GM23248 (cell line): Measurements from ENCODE around the gene MINK1. TPM values are rescaled to one million over a fixed set of nuclear protein-coding genes. Genes with fewer than 3 reads are reported as not detected.
"Not testable (repeated sequence)": the region's sequence is repeated elsewhere in the genome, so short reads cannot be mapped to it uniquely, and the experiment has no call there.

Experiments
- DNase-seq: peaks from one replicate; pipeline ENCODE4 v3.0.0-alpha.2; 2015
- H2AFZ ChIP-seq: fragments of 200-600 bp; sonication (generic); 2 replicates; pipeline ENCODE4 v1.6.1; 2016; ENCODE audit warnings: antibody characterized with exemption
- H3F3A ChIP-seq: fragments of 200-600 bp; sonication (generic); 2 replicates; pipeline ENCODE4 v1.6.1; 2016; ENCODE audit warnings: mild to moderate bottlenecking, antibody characterized with exemption, mixed run types; ENCODE audit not compliant: insufficient read depth
- H3K27ac ChIP-seq: fragments of 200-600 bp; sonication (generic); 2 replicates; pipeline ENCODE4 v1.5.1; 2016; ENCODE audit warnings: mild to moderate bottlenecking
- H3K27me3 ChIP-seq: fragments of 200-600 bp; sonication (generic); replicated peaks from 2 replicates; pipeline ENCODE4 v1.6.1; 2016; ENCODE audit warnings: mild to moderate bottlenecking; ENCODE audit not compliant: insufficient read depth
- H3K36me3 ChIP-seq: fragments of 200-600 bp; sonication (generic); 2 replicates; pipeline ENCODE4 v1.6.1; 2016; ENCODE audit warnings: low read depth, mild to moderate bottlenecking
- H3K4me1 ChIP-seq: fragments of 200-600 bp; sonication (generic); 2 replicates; pipeline ENCODE4 v1.6.1; 2016; ENCODE audit warnings: mild to moderate bottlenecking; ENCODE audit not compliant: insufficient read depth
- H3K4me2 ChIP-seq: fragments of 200-600 bp; sonication (generic); one replicate; pipeline ENCODE4 v1.6.1; 2016; ENCODE audit warnings: mild to moderate bottlenecking; ENCODE audit not compliant: unreplicated experiment
- H3K4me3 ChIP-seq: fragments of 200-600 bp; sonication (generic); 2 replicates; pipeline ENCODE4 v1.5.1; 2016; ENCODE audit warnings: mild to moderate bottlenecking
- H3K79me2 ChIP-seq: fragments of 200-600 bp; sonication (generic); 2 replicates; pipeline ENCODE4 v1.6.1; 2016; ENCODE audit warnings: mild to moderate bottlenecking; ENCODE audit not compliant: insufficient read depth
- H3K9ac ChIP-seq: fragments of 200-600 bp; sonication (generic); 2 replicates; pipeline ENCODE4 v1.6.1; 2016; ENCODE audit warnings: mild to moderate bottlenecking
- H3K9me2 ChIP-seq: fragments of 200-600 bp; sonication (generic); 2 replicates; pipeline ENCODE4 v1.6.1; 2016; ENCODE audit warnings: mixed run types, mild to moderate bottlenecking, moderate library complexity; ENCODE audit not compliant: insufficient read depth
- H3K9me3 ChIP-seq: fragments of 200-600 bp; sonication (generic); one replicate; pipeline ENCODE4 v1.6.1; 2017; ENCODE audit warnings: low read depth
- H4K20me1 ChIP-seq: fragments of 200-600 bp; sonication (generic); 2 replicates; pipeline ENCODE4 v1.6.0; 2016; ENCODE audit not compliant: insufficient read depth
- EZH2 ChIP-seq: fragments of 200-600 bp; sonication (generic); IDR thresholded peaks from 2 replicates; pipeline ENCODE4 v1.6.1; 2018; ENCODE audit warnings: antibody characterized with exemption, mild to moderate bottlenecking; ENCODE audit not compliant: insufficient read depth, poor library complexity, severe bottlenecking
- EZH2phosphoT487 ChIP-seq: fragments of 200-600 bp; sonication (generic); IDR thresholded peaks from 2 replicates; pipeline ENCODE4 v1.6.1; 2018; ENCODE audit warnings: antibody characterized with exemption, moderate library complexity, mild to moderate bottlenecking, low read depth; ENCODE audit not compliant: insufficient read depth
- WGBS, 2 experiments: methylation state at CpG; one replicate each; pipeline ENCODE4 v1.1.6; 2015 to 2017; ENCODE audit warnings: low lambda C conversion rate in 2 of 2, low coverage in 1 of 2; ENCODE audit errors: missing lambda C conversion rate in 2 of 2; 5-methylcytosine and 5-hydroxymethylcytosine counted together
- in situ Hi-C: fragments of 300-500 bp; cut with MboI; formaldehyde crosslinking; loops from 2 replicates; pipeline ENCODE4 v1.15.0; 2020
- polyA plus RNA-seq: library from polyadenylated mRNA; unstranded; fragments of >200 nt; fragmentation: Nextera tagmentation; extraction: Ambion mirVana; gene quantifications from 2 replicates; pipeline ENCODE4 v1.2.1, GENCODE V29; 2016
- total RNA-seq: library from RNA; depleted of rRNA; stranded (reverse); fragments of >200 nt; shearing (Covaris generic); gene quantifications from 2 replicates; pipeline ENCODE4 v1.2.3, GENCODE V29; 2014

Gene MINK1
- total and polyA plus RNA-seq, 2 experiments from 2014 or later: 21.0 to 34.5 TPM

DNA sequence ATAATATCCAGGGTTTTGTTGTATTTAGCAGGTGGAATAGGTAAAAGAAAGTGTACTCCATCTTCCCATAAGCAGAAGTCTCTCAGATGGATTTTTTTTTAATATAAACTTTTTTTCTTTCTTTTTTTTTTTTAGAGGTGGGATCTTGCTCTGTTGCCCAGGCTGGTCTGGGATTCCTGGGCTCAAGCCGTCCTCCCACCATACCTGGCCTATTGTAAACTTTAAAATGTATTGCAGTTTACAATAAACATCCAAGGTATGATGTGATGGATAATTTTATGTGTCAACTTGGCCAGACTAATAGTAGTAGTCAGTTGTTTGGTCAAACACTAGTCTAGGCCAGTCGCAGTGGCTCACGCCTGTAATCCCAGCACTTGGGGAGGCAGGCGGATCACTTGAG is 88.2 kb downstream of the MINK1 start:
- H3K27me3 ChIP-seq: no peaks in the 10 kb centered on the region
- H3K9me2 ChIP-seq: no peaks in the 10 kb centered on the region
- H3K27ac ChIP-seq: no peak overlapping the region
- no peaks in the 10 kb centered on the region for H3K9me3 ChIP-seq
- TF ChIP-seq EZH2 (no peak), EZH2phosphoT487 (no peak)
- no peak overlapping the region for H2AFZ ChIP-seq
- 72 to 81% methylated on average over 4 of the region's 4 CpGs for WGBS, 2 experiments
- in situ Hi-C loops: no loop called here
- H4K20me1 ChIP-seq: no peaks in the 10 kb centered on the region
- H3K4me2 ChIP-seq: no peak overlapping the region
- H3K9ac ChIP-seq: no peak overlapping the region
- no peaks in the 10 kb centered on the region for H3K79me2 ChIP-seq
- no peaks in the 10 kb centered on the region for H3K36me3 ChIP-seq
- no peak overlapping the region for H3K4me3 ChIP-seq
- DNase-seq: no peak
- H3F3A ChIP-seq: 0 out of 2 replicates have a peak, but pooled peaks cover 7% of the 10 kb centered on the region
- H3K4me1 ChIP-seq: peaks cover 14% of the 10 kb centered on the region

DNA sequence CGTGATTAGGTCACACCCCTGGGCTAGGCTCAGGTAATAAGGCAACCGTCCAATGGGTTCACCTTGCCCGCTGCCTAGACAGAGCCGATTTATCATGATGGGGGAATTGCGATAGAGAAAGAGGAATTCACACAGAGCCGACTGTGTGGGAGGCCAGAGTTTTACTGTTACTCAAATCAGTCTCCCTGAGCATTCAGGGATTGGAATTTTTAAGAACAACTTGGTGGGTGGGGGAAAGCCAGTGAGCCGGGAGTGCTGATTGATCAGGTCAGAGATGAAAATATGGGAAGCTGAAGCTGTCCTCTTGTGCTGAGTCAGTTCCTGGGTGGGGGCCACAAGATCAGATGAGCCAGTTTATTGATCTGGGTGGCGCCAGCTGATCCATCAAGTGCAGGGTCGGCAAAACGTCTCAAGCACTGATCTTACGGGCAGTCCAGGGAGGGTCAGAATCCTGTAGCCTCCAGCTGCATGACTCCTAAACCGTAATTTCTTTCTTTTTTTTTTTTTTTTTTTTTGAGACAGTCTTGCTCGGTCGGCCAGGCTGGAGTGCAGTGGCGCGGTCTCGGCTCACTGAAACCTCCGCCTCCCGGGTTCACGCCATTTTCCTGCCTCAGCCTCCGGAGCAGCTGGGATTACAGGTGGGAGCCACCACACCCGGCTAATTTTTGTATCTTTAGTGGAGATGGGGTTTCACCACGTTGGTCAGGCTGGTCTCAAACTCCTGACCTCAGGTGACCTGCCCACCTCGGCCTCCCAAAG is 93.6 kb downstream of the MINK1 start:
- DNase-seq, H3K9ac ChIP-seq, in situ Hi-C loops, H3K9me3 ChIP-seq, H3K4me1 ChIP-seq, H3K27me3 ChIP-seq, H3K79me2 ChIP-seq, H3K4me3 ChIP-seq, H4K20me1 ChIP-seq, H3K4me2 ChIP-seq, H3K9me2 ChIP-seq, H3K36me3 ChIP-seq, H2AFZ ChIP-seq, H3F3A ChIP-seq, H3K27ac ChIP-seq: not testable (repeated sequence)
- WGBS, 2 experiments: 88 to 91% methylated on average over 14 to 24 of the region's 24 CpGs

DNA sequence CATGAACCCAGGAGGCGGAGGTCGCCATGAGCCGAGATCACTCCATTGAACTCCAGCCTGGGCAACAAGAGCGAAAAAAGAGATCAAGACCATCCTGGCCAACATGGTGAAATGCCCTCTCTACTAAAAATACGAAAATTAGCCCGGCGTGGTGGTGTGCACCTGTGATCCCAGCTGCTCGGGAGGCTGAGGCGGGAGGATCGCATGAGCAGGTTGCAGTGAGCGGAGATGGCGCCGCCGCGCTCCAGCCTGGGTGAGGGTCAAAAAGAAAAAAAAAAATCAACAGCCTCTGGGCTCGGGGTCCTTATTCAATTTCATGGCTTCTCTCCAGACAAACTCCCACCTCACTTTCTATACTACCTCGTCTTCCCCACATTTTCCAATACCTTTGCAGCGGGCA is 95.7 kb downstream of the MINK1 start:
- DNase-seq: no peak
- Histone ChIP-seq H3K4me3 (no peak overlapping the region), H3K4me1 (no peaks in the 10 kb centered on the region), H3K9me3 (no peaks in the 10 kb centered on the region), H3K9ac (no peak overlapping the region), H4K20me1 (no peaks in the 10 kb centered on the region), H3K27ac (no peak overlapping the region), H3K9me2 (no peaks in the 10 kb centered on the region), H2AFZ (no peak overlapping the region), H3K27me3 (no peaks in the 10 kb centered on the region), H3F3A (no peaks in the 10 kb centered on the region), H3K36me3 (no peaks in the 10 kb centered on the region), H3K4me2 (no peak overlapping the region), H3K79me2 (no peaks in the 10 kb centered on the region)
- in situ Hi-C loops: no loop called here
- TF ChIP-seq EZH2: no peak
- WGBS, 2 experiments: 96 to 98% methylated on average over 18 of the region's 18 CpGs

DNA sequence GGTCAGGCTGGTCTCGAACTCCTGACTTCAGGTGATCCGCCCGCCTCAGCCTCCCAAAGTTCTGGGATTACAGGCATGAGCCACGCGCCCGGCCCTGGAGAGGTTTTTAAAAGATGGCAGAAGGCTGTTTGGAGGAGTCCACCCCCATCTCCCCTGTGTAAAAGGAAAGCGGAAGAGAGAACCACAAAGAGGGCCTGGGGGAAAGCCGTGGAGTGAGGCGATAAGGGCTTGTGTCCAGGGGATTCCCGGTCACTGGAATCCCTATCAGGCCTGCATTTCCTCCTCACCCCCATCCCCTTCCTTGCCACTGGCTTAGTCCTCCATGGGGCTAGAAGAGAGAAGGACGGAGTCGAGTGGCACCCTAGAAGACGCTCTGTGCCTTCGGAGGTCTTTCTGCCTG is 98.8 kb downstream of the MINK1 start, which contains the start of gene GP1BA:
TSS of gene GP1BA (plus strand) at position 315 of the 400 bp plus-strand sequence. CDS start 328 bp downstream, outside the sequence.
- no peaks in the 10 kb centered on the region for H3K4me1 ChIP-seq
- no peaks in the 10 kb centered on the region for H3K36me3 ChIP-seq
- H2AFZ ChIP-seq: no peak within 1 kb of the TSS
- no peaks in the 10 kb centered on the region for H3K9me2 ChIP-seq
- no peak within 1 kb of the TSS for H3K4me3 ChIP-seq
- H3F3A ChIP-seq: no peaks in the 10 kb centered on the region
- WGBS, 2 experiments: 98% methylated on average over 13 to 14 of the region's 14 CpGs
- H3K27ac ChIP-seq: no peak within 1 kb of the TSS
- TF ChIP-seq EZH2phosphoT487 (no peak), EZH2 (no peak)
- H3K4me2 ChIP-seq: no peak within 1 kb of the TSS
- H4K20me1 ChIP-seq: no peaks in the 10 kb centered on the region
- H3K9me3 ChIP-seq: no peaks in the 10 kb centered on the region
- H3K27me3 ChIP-seq: no peaks in the 10 kb centered on the region
- H3K9ac ChIP-seq: no peak within 1 kb of the TSS
- no peak for DNase-seq
- in situ Hi-C loops: no loop called here
- no peaks in the 10 kb centered on the region for H3K79me2 ChIP-seq

DNA sequence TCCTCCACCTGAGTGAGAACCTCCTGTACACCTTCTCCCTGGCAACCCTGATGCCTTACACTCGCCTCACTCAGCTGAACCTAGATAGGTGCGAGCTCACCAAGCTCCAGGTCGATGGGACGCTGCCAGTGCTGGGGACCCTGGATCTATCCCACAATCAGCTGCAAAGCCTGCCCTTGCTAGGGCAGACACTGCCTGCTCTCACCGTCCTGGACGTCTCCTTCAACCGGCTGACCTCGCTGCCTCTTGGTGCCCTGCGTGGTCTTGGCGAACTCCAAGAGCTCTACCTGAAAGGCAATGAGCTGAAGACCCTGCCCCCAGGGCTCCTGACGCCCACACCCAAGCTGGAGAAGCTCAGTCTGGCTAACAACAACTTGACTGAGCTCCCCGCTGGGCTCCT is 99.6 kb downstream of the MINK1 start:
- Histone ChIP-seq H3K27me3 (no peaks in the 10 kb centered on the region), H3K4me3 (no peak overlapping the region), H3K9ac (no peak overlapping the region), H3K27ac (no peak overlapping the region), H3K9me3 (no peaks in the 10 kb centered on the region), H3K9me2 (no peaks in the 10 kb centered on the region), H4K20me1 (no peaks in the 10 kb centered on the region), H3K4me1 (no peaks in the 10 kb centered on the region), H3K36me3 (no peaks in the 10 kb centered on the region), H3K4me2 (no peak overlapping the region), H3F3A (no peaks in the 10 kb centered on the region), H3K79me2 (peaks cover under 1% of the 10 kb centered on the region; the same call in 1 of the 2 replicates), H2AFZ (no peak overlapping the region)
- TF ChIP-seq EZH2 (no peak), EZH2phosphoT487 (no peak)
- 83 to 88% methylated on average over 12 of the region's 12 CpGs for WGBS, 2 experiments
- DNase-seq: no peak
- in situ Hi-C loops: no loop called here
